NCI-H2107 treated with DMSO at 0.1 percent for 48 hours (cell line): ENCODE results near the gene HPN.

Experiments
- DNase-seq: peaks from one replicate; lab custom pipeline; 2025; ENCODE audit not compliant: unreplicated experiment; lab: John Stamatoyannopoulos, UW

HPN gene

GRCh38 chr19:35060160-35060855, 18.8 kb downstream of the HPN start:
- no peak for DNase-seq

GRCh38 chr19:35061583-35062373, 20.3 kb downstream of the HPN start:
- DNase-seq = peak; percentile 25

GRCh38 chr19:35062942-35063341, 21.4 kb downstream of the HPN start:
- no peak for DNase-seq

- DNase-seq = no peak
Observed at GRCh38 chr19:35063940-35064818, 22.7 kb downstream of the HPN start.

- DNase-seq = no peak
Observed at GRCh38 chr19:35065574-35065973, 24.1 kb downstream of the HPN start.

- DNase-seq = no peak
Observed at GRCh38 chr19:35066121-35066520, 24.6 kb downstream of the HPN start.

- DNase-seq = peak; percentile 48
Observed at GRCh38 chr19:35066691-35067563, 25.4 kb downstream of the HPN start.

GRCh38 chr19:35068941-35069634, 27.6 kb downstream of the HPN start:
- DNase-seq = no peak

- DNase-seq = no peak
Observed at GRCh38 chr19:35069696-35070095, 28.2 kb downstream of the HPN start.

GRCh38 chr19:35070471-35070870, 28.9 kb downstream of the HPN start:
- no peak for DNase-seq

GRCh38 chr19:35073516-35073915, 32.0 kb downstream of the HPN start:
- no peak for DNase-seq

- no peak for DNase-seq
Observed at GRCh38 chr19:35073941-35074340, 32.4 kb downstream of the HPN start.

GRCh38 chr19:35074426-35075201, 33.1 kb downstream of the HPN start:
- no peak for DNase-seq

GRCh38 chr19:35075202-35076025, 33.9 kb downstream of the HPN start:
- no peak for DNase-seq

- no peak for DNase-seq
Observed at GRCh38 chr19:35076026-35076370, 34.5 kb downstream of the HPN start.

GRCh38 chr19:35076657-35077056, 35.1 kb downstream of the HPN start:
- no peak for DNase-seq

GRCh38 chr19:35077411-35078223, 36.1 kb downstream of the HPN start:
- no peak for DNase-seq

- no peak for DNase-seq
Observed at GRCh38 chr19:35079826-35080225, 38.3 kb downstream of the HPN start.
